HUES6 (cell line): ENCODE data around the gene INTU.

ENCODE experiments used
- H3K27ac ChIP-seq: 2 replicates; pipeline ENCODE4 v1.7.0; 2013; ENCODE audit warnings: low read depth, mild to moderate bottlenecking, low read length, inconsistent platforms
- H3K27me3 ChIP-seq: 2 replicates; pipeline ENCODE4 v1.6.1; 2013; ENCODE audit warnings: low read length; ENCODE audit not compliant: control insufficient read depth, insufficient read depth
- H3K36me3 ChIP-seq: 2 replicates; pipeline ENCODE4 v1.6.1; 2013; ENCODE audit warnings: low read length; ENCODE audit not compliant: control insufficient read depth, insufficient read depth
- H3K4me1 ChIP-seq: 2 replicates; pipeline ENCODE4 v1.6.1; 2013; ENCODE audit warnings: low read length; ENCODE audit not compliant: control insufficient read depth, insufficient read depth
- H3K4me3 ChIP-seq: 2 replicates; pipeline ENCODE4 v1.5.1; 2013; ENCODE audit warnings: low read depth, low read length
- H3K9ac ChIP-seq: one replicate; pipeline ENCODE4 v1.6.1; 2013; ENCODE audit warnings: mild to moderate bottlenecking, low read length
- H3K9me3 ChIP-seq: 2 replicates; pipeline ENCODE4 v1.6.1; 2013; ENCODE audit warnings: low read depth, low read length; ENCODE audit not compliant: control insufficient read depth, insufficient read depth

INTU gene

DNA sequence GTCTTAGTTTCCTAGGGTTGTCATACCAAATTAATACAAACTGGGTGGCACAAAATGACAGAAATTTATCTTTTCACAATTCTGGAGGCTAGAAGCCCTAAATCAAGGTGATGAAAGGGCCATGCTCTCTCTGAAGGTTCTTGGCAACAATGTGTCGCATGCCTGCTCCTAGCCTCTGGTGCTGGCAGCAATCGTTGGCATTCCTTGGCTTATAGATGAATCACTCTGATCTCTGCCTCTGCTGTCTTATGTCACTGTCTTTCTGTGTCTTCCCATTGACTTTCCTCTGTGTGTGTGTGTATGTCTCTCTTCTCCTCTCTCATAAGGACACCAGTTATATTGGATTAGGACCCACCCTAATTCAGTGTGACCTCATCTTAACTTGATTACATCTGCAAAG, 15.9 kb upstream of the INTU start:
- H3K4me1 ChIP-seq = no peaks in the 10 kb centered on the region
- H3K27me3 ChIP-seq = peaks cover 14% of the 10 kb centered on the region
- no peak overlapping the region for H3K27ac ChIP-seq
- no peaks in the 10 kb centered on the region for H3K9me3 ChIP-seq
- H3K36me3 ChIP-seq = no peaks in the 10 kb centered on the region
- no peak overlapping the region for H3K9ac ChIP-seq
- no peak overlapping the region for H3K4me3 ChIP-seq

DNA sequence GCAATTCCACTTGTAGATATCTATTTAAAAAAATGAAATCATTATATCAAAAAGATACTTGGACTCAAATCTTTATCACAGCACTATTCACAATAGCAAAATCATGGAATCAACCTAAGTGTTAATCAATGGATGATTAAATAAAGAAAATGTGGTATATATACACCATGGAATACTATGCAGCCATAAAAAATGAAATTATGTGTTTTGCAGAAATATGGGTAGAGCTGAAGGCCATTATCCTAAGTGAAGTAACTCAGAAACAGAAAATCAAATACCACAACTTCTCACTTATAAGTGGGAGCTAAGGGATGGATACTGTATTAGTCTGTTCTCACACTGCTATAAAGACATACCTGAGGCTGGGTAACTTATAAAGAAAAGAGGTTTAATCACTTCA, 14.3 kb upstream of the INTU start:
- Histone ChIP-seq H3K4me1 (no peaks in the 10 kb centered on the region), H3K27me3 (peaks cover 30% of the 10 kb centered on the region), H3K4me3 (no peak overlapping the region), H3K36me3 (no peaks in the 10 kb centered on the region), H3K9me3 (no peaks in the 10 kb centered on the region), H3K27ac (no peak overlapping the region), H3K9ac (no peak overlapping the region)

DNA sequence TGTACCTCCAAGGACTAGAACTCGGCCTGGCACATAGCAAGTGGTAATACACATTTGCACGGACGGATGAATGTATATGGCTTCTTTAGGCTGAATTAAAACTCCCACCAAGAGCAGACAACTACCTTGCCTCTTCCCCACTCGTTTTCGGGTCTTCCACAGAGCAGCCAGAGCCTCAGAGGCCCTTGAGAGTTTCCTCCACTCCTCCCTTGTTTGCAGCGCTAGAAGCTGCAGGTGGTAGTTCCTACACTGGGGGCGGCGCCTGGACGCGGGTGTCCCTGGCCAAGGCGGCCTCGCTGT, 10.2 kb upstream of the INTU start:
- Histone ChIP-seq H3K9me3 (no peaks in the 10 kb centered on the region), H3K36me3 (no peaks in the 10 kb centered on the region), H3K4me1 (no peaks in the 10 kb centered on the region), H3K27ac (no peak overlapping the region), H3K27me3 (peaks cover 43% of the 10 kb centered on the region), H3K4me3 (peak overlapping the region; percentile 76), H3K9ac (no peak overlapping the region)

DNA sequence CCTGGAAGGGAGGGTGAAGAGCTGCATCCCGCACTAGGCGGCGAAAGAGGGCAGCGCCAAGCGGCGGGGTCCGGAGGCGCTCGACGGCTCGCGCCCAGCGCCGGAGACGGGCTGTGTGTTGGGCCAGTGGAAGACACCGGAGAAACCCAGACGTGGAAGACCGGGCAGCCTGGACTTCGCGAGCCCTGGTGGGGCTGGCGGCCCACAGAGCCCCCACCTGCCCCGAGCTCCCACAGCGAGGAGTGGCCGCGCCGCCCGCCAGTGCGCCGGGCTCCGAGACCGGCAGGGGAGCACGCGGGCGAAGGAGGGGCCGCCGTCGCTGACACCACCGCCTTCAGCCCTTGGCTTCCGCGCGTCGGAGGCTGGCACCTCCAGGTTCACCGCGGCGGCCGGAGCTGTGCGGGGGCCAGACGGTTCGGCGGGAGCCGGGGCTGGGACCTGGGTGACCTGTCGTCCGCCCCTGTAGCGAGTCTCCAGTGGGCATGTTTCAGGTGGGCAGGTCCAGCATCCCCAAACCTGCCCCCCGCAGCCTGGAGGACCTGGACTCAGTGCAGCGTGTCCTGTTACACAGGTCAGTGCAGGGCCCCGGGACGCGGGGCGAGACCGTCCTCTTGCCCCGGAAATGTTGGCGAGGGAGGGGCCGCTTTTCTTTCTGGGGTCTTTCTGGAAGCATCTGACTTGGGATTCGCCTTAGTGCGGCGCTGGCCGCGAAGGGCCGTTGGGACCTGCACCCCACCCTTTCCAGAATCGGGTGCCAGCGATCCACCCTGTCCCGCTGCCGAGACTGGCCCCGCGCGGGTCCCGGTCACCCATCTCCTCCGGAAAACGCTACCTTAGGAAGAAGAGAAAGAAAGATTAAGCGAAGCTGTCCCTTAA, 9.6 kb upstream of the INTU start:
- Histone ChIP-seq H3K4me1 (no peaks in the 10 kb centered on the region), H3K36me3 (no peaks in the 10 kb centered on the region), H3K9me3 (no peaks in the 10 kb centered on the region), H3K9ac (peak overlapping the region; percentile 11), H3K27me3 (peaks cover 43% of the 10 kb centered on the region), H3K4me3 (peak overlapping the region; percentile 76), H3K27ac (no peak overlapping the region)

DNA sequence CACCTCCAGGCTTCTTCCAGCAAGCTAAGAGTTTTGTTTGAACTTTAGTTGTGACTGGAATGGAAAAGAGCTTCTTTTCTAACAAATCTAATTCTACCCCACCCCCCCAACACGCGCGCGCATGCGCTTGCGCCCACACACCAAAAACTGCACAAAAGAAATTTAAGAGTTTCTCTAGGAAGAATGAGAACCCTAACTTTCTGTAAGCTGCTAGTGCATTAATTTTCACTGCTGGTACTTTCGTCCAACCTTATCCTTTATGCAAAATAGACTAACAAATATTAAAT, 9.0 kb upstream of the INTU start:
- H3K9me3 ChIP-seq = no peaks in the 10 kb centered on the region
- H3K36me3 ChIP-seq = no peaks in the 10 kb centered on the region
- no peaks in the 10 kb centered on the region for H3K4me1 ChIP-seq
- no peak overlapping the region for H3K9ac ChIP-seq
- peak overlapping the region; percentile 76 for H3K4me3 ChIP-seq
- peaks cover 43% of the 10 kb centered on the region for H3K27me3 ChIP-seq
- no peak overlapping the region for H3K27ac ChIP-seq

DNA sequence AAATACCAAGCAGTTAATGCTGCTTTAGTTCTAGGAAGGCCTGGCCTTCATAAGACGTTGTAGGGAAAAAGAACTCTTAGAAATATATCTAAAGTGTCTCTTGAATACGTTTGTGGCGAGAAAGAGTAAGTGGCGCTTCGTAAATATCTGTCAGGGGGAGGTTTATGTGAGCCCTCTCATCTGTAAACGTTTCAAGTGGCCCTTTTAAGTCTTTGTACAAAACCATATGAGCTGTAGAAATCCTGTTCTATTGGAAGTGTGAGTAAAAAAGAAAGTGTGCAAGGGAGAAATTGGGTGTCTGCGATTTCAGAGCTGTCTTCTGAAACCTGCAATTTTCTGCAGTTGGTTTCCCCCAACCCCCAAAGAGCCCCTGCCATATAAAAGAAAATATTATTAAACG, 8.6 kb upstream of the INTU start:
- Histone ChIP-seq H3K27ac (no peak overlapping the region), H3K27me3 (peaks cover 43% of the 10 kb centered on the region), H3K36me3 (no peaks in the 10 kb centered on the region), H3K4me1 (no peaks in the 10 kb centered on the region), H3K9ac (no peak overlapping the region), H3K4me3 (peak overlapping the region; percentile 76; the same call in 1 of the 2 replicates), H3K9me3 (no peaks in the 10 kb centered on the region)

DNA sequence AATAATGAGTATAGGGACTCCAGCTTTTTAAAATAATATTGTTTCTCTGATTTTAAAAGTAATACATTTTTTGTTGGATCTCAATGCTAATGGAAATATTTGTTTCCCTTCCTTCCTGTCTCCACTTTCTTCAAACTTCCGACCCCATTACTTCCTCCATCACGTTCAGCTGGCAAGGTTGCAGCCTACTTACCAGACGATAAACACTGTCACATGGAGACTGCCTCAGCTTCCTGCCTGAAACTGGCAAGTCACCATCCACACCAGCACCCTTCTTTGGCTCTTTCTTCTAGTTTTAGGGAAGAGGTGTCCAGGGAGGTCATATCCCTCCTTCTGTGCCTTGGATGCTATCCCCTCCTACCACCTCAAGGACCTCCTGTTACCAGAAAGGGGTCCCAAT, 3.4 kb upstream of the INTU start:
- peaks cover 11% of the 10 kb centered on the region for H3K27me3 ChIP-seq
- H3K9ac ChIP-seq = no peak overlapping the region
- no peaks in the 10 kb centered on the region for H3K9me3 ChIP-seq
- no peak overlapping the region for H3K27ac ChIP-seq
- H3K36me3 ChIP-seq = no peaks in the 10 kb centered on the region
- H3K4me3 ChIP-seq = no peak overlapping the region
- H3K4me1 ChIP-seq = peaks cover 4% of the 10 kb centered on the region; the same call in 1 of the 2 replicates

DNA sequence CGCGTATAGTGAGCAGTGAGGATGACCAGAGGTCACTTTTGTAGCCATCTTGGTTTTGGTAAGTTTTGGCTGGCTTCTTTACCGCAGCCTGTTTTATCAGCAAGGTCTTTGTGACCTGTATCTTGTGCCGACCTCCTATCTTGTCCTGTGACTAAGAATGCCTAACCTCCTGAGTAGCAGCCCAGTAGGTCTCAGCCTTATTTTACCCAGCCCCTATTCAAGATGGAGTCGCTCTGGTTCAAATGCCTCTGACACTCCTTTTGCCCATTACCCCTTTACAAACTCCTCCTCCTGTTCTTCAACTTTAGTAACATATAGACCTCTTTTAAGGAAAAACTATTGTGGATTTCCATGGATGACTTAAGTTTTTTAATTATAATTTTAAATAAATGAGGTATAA, 2.6 kb upstream of the INTU start:
- H3K4me1 ChIP-seq = peaks cover 4% of the 10 kb centered on the region; the same call in 1 of the 2 replicates
- H3K4me3 ChIP-seq = no peak overlapping the region
- no peaks in the 10 kb centered on the region for H3K36me3 ChIP-seq
- H3K27me3 ChIP-seq = peaks cover 3% of the 10 kb centered on the region
- no peak overlapping the region for H3K27ac ChIP-seq
- no peak overlapping the region for H3K9ac ChIP-seq
- H3K9me3 ChIP-seq = no peaks in the 10 kb centered on the region

DNA sequence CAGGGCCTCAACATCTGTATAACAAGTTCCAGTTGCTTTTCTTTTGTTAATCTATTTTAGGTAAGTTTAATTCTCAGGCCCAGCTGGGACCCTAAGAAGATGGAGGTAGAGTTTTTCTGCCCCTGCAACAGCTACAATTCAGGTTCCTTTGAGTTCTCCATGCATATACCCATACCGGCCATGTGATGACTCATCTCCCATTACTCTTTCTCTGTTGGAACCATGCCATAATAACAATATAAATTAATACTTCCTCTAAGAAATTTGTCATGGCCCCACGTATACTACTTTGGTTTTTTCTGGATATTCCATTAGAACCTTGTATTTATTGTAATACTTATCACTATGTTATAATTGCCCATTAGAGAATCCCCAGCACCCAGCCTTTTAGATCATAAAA, 1.3 kb upstream of the INTU start:
- peaks cover 4% of the 10 kb centered on the region; the same call in 1 of the 2 replicates for H3K4me1 ChIP-seq
- H3K27me3 ChIP-seq = no peaks in the 10 kb centered on the region; the same call in 1 of the 2 replicates
- H3K36me3 ChIP-seq = no peaks in the 10 kb centered on the region
- H3K9me3 ChIP-seq = no peaks in the 10 kb centered on the region
- no peak overlapping the region for H3K4me3 ChIP-seq
- H3K9ac ChIP-seq = no peak overlapping the region
- H3K27ac ChIP-seq = no peak overlapping the region

DNA sequence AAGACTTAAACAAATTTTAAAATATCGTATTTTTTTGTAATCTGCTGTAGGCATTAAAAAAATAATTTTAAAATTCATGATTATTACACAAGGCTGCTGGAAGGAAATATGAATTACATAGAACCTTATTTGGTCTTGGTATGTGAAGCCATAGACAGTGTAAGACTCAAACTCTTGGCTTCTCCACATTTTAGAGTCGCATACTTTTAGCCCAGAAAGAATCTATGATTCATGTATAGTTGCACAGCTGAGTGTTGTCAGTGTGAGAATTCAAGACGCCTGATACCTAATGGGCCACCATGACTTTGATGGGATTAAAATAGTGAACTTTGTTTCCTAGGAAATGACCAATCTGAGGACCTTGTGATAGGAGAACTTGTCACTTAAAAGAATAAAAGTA, 1.4 kb downstream of the INTU start:
- H3K4me3 ChIP-seq = peak overlapping the region; percentile 93; the same call in 1 of the 2 replicates
- no peaks in the 10 kb centered on the region for H3K9me3 ChIP-seq
- H3K27ac ChIP-seq = no peak overlapping the region
- H3K4me1 ChIP-seq = peaks cover 4% of the 10 kb centered on the region; the same call in 1 of the 2 replicates
- no peaks in the 10 kb centered on the region for H3K27me3 ChIP-seq
- H3K9ac ChIP-seq = no peak overlapping the region
- H3K36me3 ChIP-seq = no peaks in the 10 kb centered on the region

DNA sequence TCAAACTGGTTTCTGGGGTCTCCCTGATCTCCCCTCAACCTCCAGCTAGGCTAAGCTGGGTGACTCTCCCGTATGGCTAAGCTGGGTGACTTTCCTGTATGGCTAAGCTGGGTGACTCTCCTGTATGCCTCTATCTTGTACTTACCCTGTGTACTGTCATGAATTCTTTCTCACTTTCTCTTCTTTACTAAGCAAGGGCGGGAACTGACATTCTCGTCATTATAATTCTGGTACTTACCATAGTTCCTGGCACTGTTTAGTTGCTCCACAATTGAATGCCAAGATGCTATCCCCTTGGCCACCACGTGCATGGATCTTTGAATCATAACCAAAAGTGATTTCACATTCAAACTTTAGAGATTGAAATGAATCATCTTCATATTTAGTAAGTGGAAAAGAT, 8.8 kb downstream of the INTU start:
- Histone ChIP-seq H3K4me1 (no peaks in the 10 kb centered on the region), H3K27ac (no peak overlapping the region), H3K36me3 (peaks cover 13% of the 10 kb centered on the region), H3K9ac (no peak overlapping the region), H3K9me3 (no peaks in the 10 kb centered on the region), H3K4me3 (no peak overlapping the region), H3K27me3 (no peaks in the 10 kb centered on the region)
